Sigmoid colon (tissue), 7 donors: ENCODE results near the gene XDH. TPM values are rescaled to one million over a fixed set of nuclear protein-coding genes. Genes with fewer than 3 reads are reported as not detected.

Experiments
- DNase-seq: peaks from one replicate; pipeline ENCODE4 v3.0.0-alpha.2; 2019
- H3K27ac ChIP-seq, 4 donors: fragments of 200-600 bp; sonication (generic); one replicate each; pipeline ENCODE4 v1.5.1; 2016 to 2019; ENCODE audit warnings: mild to moderate bottlenecking in 1 of 4
- H3K27me3 ChIP-seq, 3 donors: fragments of 200-600 bp; sonication (generic); one replicate each; pipeline ENCODE4 v1.5.1; 2019; ENCODE audit warnings: mild to moderate bottlenecking in 1 of 3
- H3K36me3 ChIP-seq, 4 donors: fragments of 200-600 bp; sonication (generic); one replicate each; pipeline ENCODE4 v1.5.1; 2016 to 2019
- H3K4me1 ChIP-seq, 4 donors: fragments of 200-600 bp; sonication (generic); one replicate each; pipeline ENCODE4 v1.5.1; 2017 to 2019
- H3K4me3 ChIP-seq, 4 donors: fragments of 200-600 bp; sonication (generic); one replicate each; pipeline ENCODE4 v1.5.1; 2017 to 2019; ENCODE audit warnings: mild to moderate bottlenecking in 2 of 4, moderate library complexity in 1 of 4
- H3K9me3 ChIP-seq, 4 donors: fragments of 200-600 bp in 3 of 4; sonication (generic) in 3 of 4; one replicate each; pipeline versions ENCODE4 v1.5.1 to v1.6.1; 2013 to 2019
- CTCF ChIP-seq, 4 experiments: fragments of 450-650 bp in 3 of 4; fragments of 200-600 bp in 1 of 4; IDR thresholded peaks; one replicate each; pipeline ENCODE4 v1.5.1; 2016 to 2019; ENCODE audit warnings: antibody characterized with exemption in 4 of 4, mild to moderate bottlenecking in 3 of 4, moderate library complexity in 2 of 4
- EP300 ChIP-seq, 4 donors: sonication (generic); formaldehyde crosslinking; IDR thresholded peaks; one replicate each; pipeline ENCODE4 v1.6.1; 2017; ENCODE audit warnings: antibody characterized with exemption in 4 of 4
- POLR2A ChIP-seq, 2 donors: fragments of 450-650 bp; IDR thresholded peaks; one replicate each; pipeline ENCODE4 v1.6.1; 2016; ENCODE audit warnings: antibody characterized with exemption in 2 of 2, mild to moderate bottlenecking in 2 of 2, moderate library complexity in 2 of 2
- POLR2AphosphoS5 ChIP-seq, 4 donors: sonication (generic); formaldehyde crosslinking; IDR thresholded peaks; one replicate each; pipeline ENCODE4 v1.6.1; 2017; ENCODE audit warnings: antibody characterized with exemption in 4 of 4
- WGBS, 2 donors: extraction: QIAGEN DNeasy Blood & Tissue Kit; methylation state at CpG; one replicate each; pipeline ENCODE4 v1.1.7; 2013; 5-methylcytosine and 5-hydroxymethylcytosine counted together
- intact Hi-C: fragments of 100-400 bp; cut with DNase I; formaldehyde crosslinking; loops from one replicate; pipeline ENCODE4 v1.15.1; 2023
- polyA plus RNA-seq, 3 donors: library from polyadenylated mRNA; stranded (reverse); fragments of 200-250 nt; gene quantifications; one replicate each; pipeline ENCODE4 v1.2.3, GENCODE V29; 2013
- total RNA-seq, 4 donors: library from RNA; depleted of rRNA; stranded (reverse); fragments of >200 nt; gene quantifications; one replicate each; pipeline ENCODE4 v1.1.0, GENCODE V29; 2016
- donor health status: healthy with polysubstance abuse.
- donor health status: Bipolar disorder and iron deficiency.
- donor health status: healthy.

XDH gene
- total and polyA plus RNA-seq, 7 donors, result 0.71 to 30.1 (median 10.7) TPM; not detected in 3

- DNase-seq, result no peak
- WGBS, 2 donors, result 56 to 66% methylated on average over 2 of the region's 2 CpGs
- intact Hi-C loops, result no loop called here
- H3K4me3 ChIP-seq, result no peak overlapping the region
- TF ChIP-seq POLR2AphosphoS5 (IDR thresholded peaks at IDR 0.05) (no peak), POLR2A (IDR thresholded peaks at IDR 0.05) (no peak), EP300 (IDR thresholded peaks at IDR 0.05) (no peak), CTCF (IDR thresholded peaks at IDR 0.05) (no peak)
- no peak overlapping the region for H3K27ac ChIP-seq
- H3K4me1 ChIP-seq, result peaks cover 0 to 3% (median 0%) of the 10 kb centered on the region in 4 donors
- no peaks in the 10 kb centered on the region for H3K36me3 ChIP-seq
- H3K9me3 ChIP-seq, result no peaks in the 10 kb centered on the region
- no peaks in the 10 kb centered on the region for H3K27me3 ChIP-seq
These were observed 13.0 kb downstream of the XDH start for GRCh38 chr2:31401580-31401979.

GRCh38 chr2:31398881-31399280, 15.7 kb downstream of the XDH start:
- intact Hi-C loops, result no loop called here
- TF ChIP-seq POLR2A (IDR thresholded peaks at IDR 0.05), result no peak
- H3K27me3 ChIP-seq, result no peaks in the 10 kb centered on the region
- no peaks in the 10 kb centered on the region for H3K9me3 ChIP-seq
- DNase-seq, result no peak
- WGBS, 2 donors, result 87 to 96% methylated on average over 2 of the region's 2 CpGs
- H3K27ac ChIP-seq, result no peak overlapping the region
- peaks cover 0 to 3% (median 0%) of the 10 kb centered on the region in 4 donors for H3K4me1 ChIP-seq
- H3K4me3 ChIP-seq, result no peak overlapping the region
- no peaks in the 10 kb centered on the region for H3K36me3 ChIP-seq

GRCh38 chr2:31397094-31397493, 17.4 kb downstream of the XDH start:
- no peaks in the 10 kb centered on the region for H3K27me3 ChIP-seq
- no peaks in the 10 kb centered on the region for H3K9me3 ChIP-seq
- TF ChIP-seq POLR2AphosphoS5 (IDR thresholded peaks at IDR 0.05), result no peak
- TF ChIP-seq CTCF (IDR thresholded peaks at IDR 0.05), result no peak
- no peak for TF ChIP-seq EP300 (IDR thresholded peaks at IDR 0.05)
- TF ChIP-seq POLR2A (IDR thresholded peaks at IDR 0.05), result no peak
- WGBS, 2 donors, result 58 to 74% methylated on average over 4 of the region's 4 CpGs
- intact Hi-C loops, result no loop called here
- H3K36me3 ChIP-seq, result no peaks in the 10 kb centered on the region
- H3K4me1 ChIP-seq, result peaks cover 0 to 3% (median 0%) of the 10 kb centered on the region in 4 donors
- no peak overlapping the region for H3K27ac ChIP-seq
- H3K4me3 ChIP-seq, result no peak overlapping the region
- no peak for DNase-seq

- Histone ChIP-seq H3K4me1 (no peaks in the 10 kb centered on the region), H3K9me3 (no peaks in the 10 kb centered on the region), H3K36me3 (no peaks in the 10 kb centered on the region), H3K4me3 (no peak overlapping the region), H3K27ac (no peak overlapping the region), H3K27me3 (no peaks in the 10 kb centered on the region)
- TF ChIP-seq EP300 (IDR thresholded peaks at IDR 0.05), result no peak
- TF ChIP-seq CTCF (IDR thresholded peaks at IDR 0.05), result no peak
- TF ChIP-seq POLR2A (IDR thresholded peaks at IDR 0.05), result no peak
- TF ChIP-seq POLR2AphosphoS5 (IDR thresholded peaks at IDR 0.05), result no peak
- no peak for DNase-seq
- intact Hi-C loops, result no loop called here
These were observed 24.2 kb downstream of the XDH start for GRCh38 chr2:31390324-31390723.

- no peak for DNase-seq
- Histone ChIP-seq H3K36me3 (no peaks in the 10 kb centered on the region), H3K4me3 (no peak overlapping the region), H3K27ac (no peak overlapping the region), H3K4me1 (no peaks in the 10 kb centered on the region), H3K27me3 (no peaks in the 10 kb centered on the region), H3K9me3 (no peaks in the 10 kb centered on the region)
- no peak for TF ChIP-seq POLR2A (IDR thresholded peaks at IDR 0.05)
- no peak for TF ChIP-seq POLR2AphosphoS5 (IDR thresholded peaks at IDR 0.05)
- no peak for TF ChIP-seq CTCF (IDR thresholded peaks at IDR 0.05)
- TF ChIP-seq EP300 (IDR thresholded peaks at IDR 0.05), result no peak
- intact Hi-C loops, result no loop called here
- WGBS, 2 donors, result 88 to 90% methylated on average over 4 of the region's 4 CpGs
These were observed 25.8 kb downstream of the XDH start for GRCh38 chr2:31388736-31389135.
